ENCODE measurements around the gene EAPP.

- TF ChIP-seq POLR2A (IDR thresholded peaks at IDR 0.05; ENCODE audit: low read depth, low read length) (no peak), POLR2AphosphoS5 (IDR thresholded peaks at IDR 0.05; ENCODE audit: low read depth, low read length) (no peak)
Observed at GRCh38 chr14:34582117-34582680, 42.7 kb upstream of the EAPP start.

Data from GM12892 (cell line).